NK-92 (cell line): ENCODE data around the gene COPS2.
"Not testable (repeated sequence)": the region's sequence is repeated elsewhere in the genome, so short reads cannot be mapped to it uniquely, and the experiment has no call there.

ENCODE experiments used
- DNase-seq: peaks from one replicate; lab custom pipeline; 2025; ENCODE audit not compliant: unreplicated experiment; lab: John Stamatoyannopoulos, UW

Gene COPS2

DNA sequence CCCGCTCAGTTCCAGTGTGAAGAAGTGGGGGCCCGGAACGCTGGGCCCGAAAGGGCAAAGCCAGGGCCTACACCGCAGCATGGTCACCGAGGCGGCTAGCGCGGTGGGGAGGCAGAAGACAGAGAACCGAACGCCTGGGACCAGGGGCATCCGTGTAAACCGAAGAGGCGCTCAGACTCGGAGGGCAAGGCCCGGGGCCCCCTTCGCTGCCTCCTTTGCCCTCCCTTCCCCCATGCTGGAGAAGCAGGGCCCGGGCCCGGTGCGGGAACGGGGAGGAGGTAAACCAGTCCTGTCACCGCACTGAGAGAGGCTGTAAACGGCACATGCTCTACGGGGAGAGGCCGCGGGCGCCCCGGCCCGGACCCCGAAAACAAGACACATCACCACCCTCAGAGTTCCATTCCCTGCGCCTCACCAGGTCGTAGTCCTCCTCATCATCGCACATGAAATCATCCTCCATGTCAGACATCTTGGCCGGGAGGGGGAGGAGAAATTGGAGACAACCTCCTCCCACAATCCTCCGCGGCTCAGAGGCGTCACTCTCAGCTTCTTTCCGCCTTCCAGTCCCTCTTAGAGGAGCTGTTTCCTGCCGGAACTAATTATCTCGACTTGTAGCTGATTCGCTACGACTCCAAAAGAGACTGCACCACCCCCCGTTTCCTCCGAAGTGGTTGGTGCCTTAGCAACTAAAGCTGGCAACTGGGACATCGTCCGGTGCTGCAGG is at the start of gene COPS2:
TSS of gene COPS2 (minus strand) at position 490 of the 724 bp plus-strand sequence. CDS start at position 469, 21 bp downstream.
- DNase-seq, result peak; percentile 69

DNA sequence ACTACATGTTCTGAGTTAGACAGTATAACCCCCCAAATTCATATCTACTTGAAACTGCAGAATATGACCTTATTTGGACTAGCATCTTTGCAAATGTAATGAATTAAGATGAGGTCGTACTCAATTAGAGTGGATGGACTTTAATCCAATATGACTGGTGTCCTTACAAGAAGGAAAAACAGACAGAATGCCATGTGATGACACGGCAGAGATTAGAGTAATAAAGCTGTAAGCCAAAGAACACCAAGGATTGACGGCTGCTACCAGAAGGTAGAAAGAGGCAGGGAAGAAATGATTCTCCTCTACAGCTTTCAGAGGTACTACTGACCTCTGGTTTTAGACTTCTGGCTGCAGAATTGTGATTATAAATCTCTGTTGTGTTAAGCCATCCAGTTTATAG is 44.9 kb upstream of the COPS2 start:
- no peak for DNase-seq

DNA sequence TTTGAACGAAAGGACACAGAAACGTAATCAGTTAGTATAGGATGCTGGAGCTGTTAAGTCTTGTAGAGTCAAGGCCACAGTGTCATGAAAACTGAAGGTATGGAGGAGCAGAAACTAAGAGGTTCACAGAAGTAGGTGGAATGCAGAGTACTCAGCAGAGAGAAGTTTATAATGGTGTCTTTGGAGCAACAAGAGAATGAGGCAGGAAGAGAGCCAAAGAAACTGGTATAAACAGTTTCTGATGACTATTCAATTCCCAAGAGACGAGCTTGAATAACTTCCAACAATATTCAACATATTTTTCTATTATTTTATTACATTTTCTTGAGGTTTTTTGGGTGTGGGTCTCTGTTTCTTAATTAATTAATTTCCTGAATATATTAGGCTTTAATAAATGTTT is 44.3 kb upstream of the COPS2 start:
- no peak for DNase-seq

DNA sequence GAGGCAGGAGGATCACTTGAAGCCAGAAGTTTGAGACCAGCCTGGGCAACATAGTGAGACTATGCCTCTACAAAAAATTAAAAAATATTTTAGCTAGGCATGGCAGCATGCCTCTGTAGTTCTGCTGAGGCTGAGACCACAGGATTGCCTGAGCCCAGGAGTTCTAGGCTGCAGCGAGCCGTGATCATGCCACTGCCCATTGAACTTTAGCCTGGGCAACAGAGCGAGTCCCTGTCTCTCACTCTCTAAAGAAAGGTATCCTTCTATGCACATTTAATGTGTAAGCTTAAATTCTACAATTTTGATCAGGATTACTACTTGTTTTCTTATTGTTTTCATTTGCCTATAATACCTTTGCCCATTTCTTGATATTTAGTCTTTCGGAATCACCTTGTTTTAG is 41.5 kb upstream of the COPS2 start:
- no peak for DNase-seq

DNA sequence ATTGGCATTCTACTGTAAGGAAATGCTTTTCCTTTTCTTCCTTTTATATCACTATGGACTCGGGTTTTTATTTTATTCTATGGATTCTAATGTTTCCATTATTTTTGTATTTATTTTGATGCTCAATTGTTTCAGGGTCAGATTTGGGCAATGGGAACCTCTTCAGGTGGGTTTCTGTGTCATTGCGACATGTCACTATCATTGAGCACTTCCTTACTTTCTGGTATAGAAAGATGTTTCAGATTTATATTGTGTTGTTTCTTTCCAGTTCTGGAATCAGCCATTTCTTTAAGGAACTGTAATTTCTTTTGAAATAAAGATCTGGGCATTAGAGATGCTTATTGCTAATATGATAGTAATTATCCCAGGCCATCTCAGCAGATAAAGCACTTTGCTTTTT is 36.5 kb upstream of the COPS2 start:
- no peak for DNase-seq

DNA sequence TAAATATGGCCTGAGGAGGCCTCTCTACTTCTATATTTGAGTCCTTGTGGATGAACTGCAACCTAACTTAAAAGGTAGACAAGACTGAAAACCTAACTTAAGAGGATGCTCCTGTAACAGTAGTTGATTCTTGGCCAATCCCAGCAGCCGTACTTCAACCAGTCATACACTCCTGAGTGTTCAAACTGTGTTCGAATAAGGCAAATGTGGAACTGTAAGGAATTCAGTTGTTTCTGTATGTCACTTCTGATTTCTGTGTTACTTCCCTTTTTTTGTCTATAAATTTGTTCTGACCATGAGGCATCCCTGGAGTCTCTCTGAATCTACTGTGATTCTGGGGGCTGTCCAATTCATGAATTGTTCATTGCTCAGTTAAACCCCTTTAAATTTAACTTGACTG is 35.2 kb upstream of the COPS2 start:
- DNase-seq, result no peak

DNA sequence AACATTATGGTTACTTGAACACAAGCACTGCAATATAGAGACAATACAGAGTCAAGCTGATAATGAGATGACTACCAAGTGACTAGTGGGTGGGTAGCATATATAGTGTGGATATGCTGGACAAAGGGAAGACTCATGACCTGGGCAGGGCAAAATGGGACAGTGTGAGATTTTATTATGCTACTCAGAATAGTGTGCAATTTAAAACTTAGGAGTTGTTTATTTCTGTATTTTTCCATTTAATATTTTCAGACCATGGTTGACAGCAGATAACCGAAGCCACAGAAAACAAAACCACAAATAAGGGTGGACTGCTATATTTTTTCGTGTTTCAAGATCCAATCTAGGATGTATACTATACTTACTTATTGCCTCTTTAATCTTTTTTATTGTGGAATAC is 34.2 kb upstream of the COPS2 start:
- no peak for DNase-seq

DNA sequence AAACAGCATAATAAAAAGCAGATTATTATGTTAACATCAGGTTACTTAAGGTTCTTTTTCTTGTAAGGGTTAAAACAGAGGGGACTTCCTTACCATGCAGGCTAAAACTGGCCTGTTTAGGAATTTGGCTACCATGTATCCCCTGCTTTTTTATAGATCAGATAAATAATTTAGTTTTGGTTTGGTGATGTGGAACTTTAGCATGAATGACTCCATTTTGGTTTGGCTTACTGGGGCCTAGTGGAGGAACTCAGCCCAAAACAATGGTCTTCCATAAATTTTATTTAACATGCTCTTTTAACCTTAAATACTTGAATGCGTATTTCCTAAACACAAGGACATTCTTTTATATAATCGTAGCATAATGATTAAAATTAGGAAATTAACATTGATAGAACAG is 33.5 kb upstream of the COPS2 start:
- no peak for DNase-seq

DNA sequence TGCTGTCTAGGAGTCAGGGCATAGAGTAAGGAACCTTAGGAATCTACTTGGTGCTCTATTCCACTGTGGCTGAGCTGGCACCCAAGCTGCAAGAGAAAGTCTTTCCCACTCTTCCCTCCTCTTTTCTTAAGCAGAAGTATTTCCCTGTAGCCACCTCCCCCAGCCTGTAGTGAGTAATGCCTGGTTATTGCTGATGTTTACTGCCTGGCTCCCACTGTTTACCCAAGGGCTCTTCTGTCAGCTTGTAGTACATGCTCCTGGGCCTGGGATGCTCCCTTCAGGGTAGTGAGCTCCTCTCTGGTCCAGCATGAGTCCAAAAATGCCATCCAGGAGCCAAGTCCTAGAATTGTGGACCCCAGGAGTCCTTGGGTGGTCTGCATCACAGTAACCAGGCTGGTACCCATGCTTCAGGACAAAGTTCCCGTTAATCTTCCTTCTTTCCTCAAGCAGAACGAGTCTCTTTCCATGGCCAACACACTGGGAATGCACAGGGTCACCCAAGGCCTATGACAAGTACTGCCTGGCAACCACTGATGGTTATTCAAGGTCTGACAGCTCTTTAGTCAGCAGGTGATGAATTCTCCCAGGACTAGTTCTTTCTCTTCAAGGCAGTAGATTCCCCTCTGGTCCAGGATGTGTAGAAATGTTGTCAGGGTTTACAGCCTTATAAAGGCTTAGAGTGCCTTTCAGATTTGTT is 32.3 kb upstream of the COPS2 start:
- no peak for DNase-seq

DNA sequence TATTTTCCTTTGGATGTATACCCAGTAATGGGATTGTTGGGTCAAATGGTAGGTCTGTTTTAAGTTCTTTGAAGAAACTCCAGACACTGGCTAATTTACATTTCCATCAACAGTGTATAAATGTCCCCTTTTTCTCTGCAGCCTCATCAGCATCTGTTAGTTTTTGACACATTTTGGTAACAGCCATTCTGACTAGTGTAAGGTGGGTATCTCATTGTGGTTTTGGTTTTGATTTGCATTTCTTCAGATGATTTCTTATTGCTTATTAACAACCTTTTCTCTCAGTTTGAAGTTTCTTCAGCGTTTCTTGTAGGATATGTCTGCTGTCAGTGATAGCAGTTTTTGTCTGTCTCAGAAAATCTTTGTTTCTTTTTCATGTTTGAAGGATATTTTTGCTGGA is 30.1 kb upstream of the COPS2 start:
- no peak for DNase-seq

DNA sequence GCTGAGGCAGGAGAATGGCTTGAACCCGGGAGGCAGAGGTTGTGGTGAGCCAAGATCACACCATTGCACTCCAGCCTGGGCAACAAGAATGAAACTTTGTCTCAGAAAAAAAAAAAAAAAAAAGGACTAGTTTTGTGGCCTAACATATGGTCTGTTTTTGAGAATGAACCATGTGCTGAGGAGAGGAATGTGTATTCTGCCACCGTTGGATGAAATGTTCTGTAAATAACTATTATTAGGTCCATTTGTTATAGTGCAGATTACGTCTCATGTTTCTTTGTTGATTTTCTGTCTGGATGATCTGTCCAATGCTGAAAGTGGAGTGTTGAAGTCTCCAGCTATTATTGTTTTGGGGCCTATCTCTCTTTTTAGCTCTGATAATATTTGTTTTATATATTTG is 28.3 kb upstream of the COPS2 start:
- not testable (repeated sequence) for DNase-seq

DNA sequence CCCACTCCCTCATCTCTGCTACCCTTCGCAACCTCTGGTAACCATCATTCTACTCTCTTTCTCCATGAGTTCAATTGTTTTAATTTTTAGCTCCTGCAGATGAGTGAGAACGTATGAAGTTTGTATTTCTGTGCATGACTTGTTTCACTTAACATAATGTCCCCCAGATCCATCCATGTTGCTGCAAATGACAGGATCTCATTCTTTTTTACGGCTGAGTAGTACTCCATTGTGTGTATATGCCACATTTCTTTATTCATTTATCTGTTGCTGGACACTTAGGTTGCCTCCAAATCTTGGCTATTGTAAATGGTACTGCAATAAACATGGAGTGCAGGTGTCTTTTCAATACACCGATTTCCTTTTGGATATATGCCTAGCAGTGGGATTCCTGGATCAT is 26.7 kb upstream of the COPS2 start:
- DNase-seq, result no peak

DNA sequence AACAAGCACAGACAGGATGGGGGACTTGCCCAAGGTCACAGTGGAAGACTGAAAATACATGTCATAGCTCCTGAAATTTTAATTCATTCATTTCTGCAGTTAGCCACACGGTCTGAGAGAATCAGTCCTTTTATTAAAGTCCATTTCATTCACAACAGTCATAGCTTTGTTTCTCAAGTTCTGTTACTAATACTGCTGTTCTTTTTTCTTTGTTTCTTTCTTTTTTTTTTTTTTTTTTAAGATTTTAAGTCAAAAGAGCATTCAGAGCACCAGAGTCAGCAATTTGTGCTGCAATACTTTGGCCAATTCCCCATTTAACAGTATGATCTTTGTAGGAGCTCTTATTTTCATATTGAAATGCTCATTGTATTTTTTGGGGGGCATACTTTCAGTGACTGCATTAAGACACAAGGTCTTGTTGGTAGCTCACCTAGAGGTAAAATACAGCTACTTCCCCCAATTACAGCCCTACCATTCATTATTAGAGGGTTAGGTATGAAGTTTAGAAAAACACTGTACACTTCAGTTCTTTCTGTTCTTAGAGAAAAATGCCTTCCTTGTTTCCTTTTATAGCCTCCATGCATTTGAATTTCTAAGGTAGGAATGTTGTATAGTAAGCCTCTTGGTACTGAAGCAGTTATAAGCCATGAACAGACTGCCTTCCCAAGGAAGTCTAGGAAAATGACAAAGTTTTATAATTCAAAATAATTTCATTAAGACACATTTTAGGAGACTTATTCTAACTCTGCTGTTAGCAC is 24.2 kb upstream of the COPS2 start:
- no peak for DNase-seq

DNA sequence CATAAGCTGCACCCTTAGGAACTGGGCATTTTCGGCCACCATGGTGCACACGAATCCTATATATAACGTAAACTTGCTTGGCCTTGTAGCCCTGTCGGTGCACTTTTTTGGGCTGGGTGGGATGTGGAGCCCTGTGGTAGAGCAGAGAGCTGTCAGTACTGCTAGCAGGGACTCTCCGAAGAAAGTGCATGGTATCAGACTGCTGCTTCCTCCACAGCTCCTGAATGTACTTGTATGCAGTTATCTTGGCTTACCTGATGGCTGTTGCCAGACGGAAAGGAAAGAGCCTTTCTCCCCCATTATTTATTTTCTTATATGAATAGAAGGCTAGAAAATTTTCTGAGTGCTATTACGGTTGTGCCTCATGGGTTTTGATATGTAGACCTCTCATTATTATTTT is 23.1 kb upstream of the COPS2 start:
- DNase-seq, result no peak

DNA sequence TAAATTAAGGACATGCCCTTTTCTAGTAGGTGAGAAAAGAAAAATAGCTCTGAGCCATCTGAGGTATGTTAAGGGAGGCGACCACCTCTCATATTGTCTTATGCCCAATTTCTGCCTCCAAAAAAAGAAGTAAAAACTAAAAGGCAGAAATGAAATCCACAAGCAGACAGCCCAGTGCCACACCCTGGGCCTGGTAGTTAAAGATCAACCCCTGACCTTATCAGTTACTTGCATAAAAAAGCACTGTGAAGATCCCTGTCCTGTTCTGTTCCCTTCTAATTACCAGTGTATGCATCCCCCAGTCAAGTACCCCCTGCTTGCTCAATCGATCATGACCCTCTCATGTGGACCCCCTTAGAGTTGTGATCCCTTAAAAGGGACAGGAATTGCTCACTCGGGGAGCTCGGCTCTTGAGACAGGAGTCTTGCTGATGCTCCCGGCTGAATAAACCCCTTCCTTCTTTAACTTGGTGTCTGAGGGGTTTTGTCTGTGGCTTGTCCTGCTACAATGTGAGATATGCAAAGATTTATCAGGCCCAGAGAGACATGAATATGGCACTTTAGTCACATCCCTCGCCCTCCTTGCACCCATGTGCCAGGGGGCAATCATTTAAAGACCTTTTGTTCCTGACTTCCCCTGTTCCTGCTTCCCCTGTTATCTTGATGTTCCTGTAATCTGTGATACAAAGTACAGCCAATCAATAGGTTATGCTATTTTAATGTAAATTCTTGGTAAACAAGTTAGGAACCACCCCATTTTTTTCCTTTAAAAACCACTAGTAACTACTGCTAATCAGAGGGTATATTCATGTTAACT is 20.4 kb upstream of the COPS2 start:
- DNase-seq, result not testable (repeated sequence)

DNA sequence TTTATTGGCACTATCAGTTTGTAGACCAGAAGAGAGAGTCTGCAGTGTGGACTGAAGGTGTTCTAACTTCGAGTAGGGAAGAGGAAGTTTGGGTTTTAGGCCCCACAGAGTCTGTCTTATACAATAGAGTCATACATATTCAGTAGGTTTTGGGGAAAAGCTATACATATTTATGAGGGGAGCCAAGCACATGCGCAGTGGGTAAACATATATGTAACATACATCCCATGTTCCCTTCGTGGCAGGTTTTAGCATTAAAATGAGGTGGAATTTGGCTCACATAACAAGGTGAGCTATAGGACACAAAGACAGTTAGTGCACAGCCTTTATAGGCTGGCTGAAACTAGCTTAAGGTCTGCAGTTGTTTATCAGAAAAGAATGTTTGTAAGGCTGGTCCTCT is 19.5 kb upstream of the COPS2 start:
- no peak for DNase-seq

DNA sequence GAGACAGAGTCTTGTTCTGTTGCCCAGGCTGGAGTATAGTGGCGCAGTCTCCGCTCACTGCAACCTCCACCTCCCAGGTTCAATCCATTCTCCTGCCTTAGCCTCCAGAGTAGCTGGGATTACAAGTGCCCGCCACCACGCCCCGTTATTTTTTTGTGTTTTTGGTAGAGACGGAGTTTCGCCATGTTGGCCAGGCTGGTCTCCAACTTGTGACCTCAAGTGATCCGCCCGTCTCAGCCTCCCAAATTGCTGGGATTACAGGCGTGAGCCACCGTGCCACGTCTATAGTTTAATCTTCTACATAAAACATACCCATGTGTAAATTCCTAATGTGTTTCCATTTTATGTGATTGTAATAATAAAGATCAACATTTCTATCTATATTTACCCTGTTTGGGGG is 16.4 kb upstream of the COPS2 start:
- no peak for DNase-seq

DNA sequence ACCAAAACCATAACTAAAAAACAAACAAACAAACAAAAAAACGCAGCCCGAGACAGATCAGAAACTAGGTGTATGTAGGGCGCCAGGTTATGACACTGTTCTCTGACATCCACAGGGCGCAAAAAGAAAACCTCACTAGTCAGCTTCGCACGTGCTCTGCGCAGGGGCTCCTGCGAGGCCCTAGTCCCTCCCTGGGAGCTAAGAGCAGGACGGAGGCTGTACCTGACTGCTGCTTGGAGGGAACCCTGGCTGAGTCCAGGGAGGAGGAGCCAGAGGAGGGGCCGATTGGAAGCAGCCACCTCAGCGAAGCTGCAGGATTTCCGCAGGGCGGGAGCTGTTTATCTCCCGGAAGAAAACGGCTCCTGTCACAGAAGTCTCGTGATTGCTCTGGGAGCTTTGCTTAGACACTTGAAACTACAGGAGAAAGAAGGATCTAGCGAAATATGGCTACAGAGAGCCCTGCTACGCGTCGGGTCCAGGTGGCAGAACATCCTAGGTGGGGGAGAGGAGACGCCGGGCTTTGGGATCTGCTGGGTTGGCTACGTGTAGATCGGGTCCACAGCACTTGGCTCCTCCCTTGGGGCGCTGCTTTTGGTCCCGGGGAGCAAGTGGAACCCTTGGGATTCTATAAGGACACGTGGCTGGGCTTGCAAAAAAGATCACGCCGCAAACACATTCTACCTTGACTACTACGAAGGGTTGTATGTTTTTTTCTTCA is 14.6 kb upstream of the COPS2 start, which contains the start of gene GALK2:
TSS of gene GALK2 (plus strand) at position 368 of the 718 bp plus-strand sequence. CDS start at position 444, 76 bp downstream.
- no peak for DNase-seq

DNA sequence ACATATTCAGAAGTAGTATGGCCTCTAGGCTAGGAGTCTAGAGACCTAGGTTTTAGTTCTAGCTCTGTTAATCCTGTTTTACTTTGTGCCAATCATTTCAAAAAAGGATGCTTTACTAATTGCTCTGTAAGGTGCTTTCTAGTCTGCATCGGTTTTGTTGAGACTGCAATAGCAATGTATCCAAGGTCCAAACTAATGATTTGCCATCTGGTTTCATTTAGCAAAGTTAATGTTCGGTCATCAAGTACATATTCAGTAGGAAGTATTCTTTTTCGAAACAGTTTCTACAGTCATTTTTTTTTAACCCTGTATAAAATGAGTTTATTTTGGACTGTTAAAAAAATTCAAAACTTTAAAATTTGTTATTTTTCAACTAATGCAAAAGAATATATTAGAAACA is 12.6 kb upstream of the COPS2 start:
- DNase-seq, result no peak

DNA sequence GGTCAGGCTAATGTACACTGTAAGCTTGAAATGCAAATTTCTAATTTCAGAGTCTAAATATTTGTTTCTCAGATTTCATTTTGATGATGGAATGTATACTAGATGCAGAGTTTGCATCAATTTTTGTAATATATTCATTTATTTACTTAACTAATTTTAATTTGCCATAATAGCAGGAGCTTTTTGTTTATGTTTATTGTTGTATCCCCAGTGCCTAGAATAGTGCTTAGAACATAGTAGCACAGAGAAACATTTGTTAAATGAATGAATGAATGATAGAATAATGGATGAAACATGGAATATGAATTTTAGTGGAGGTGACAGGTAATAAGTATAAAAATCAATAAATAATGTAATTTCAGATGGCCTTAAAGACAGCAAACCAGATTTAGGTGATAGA is 9.5 kb upstream of the COPS2 start:
- no peak for DNase-seq
